PC-3 (cell line): ENCODE data around the gene RTTN. TPM values are rescaled to one million over a fixed set of nuclear protein-coding genes. Genes with fewer than 3 reads are reported as not detected.

Experiments
- ATAC-seq: fragments of 200-7000 bp; cut with Tn5 transposase; 2 replicates; pipeline ENCODE4 v1.9.1; 2020; ENCODE audit warnings: mild to moderate bottlenecking, moderate library complexity
- BruUV-seq: library from RNA; stranded (reverse); fragments of 400-500 nt; replicated peaks from 2 replicates; lab custom pipeline; 2021; lab: Mats Ljungman, UMichigan
- CTCF ChIA-PET: fragments of 300-600 bp; sonication (Branson Sonifier 250); formaldehyde crosslinking; loops from one replicate; lab custom pipeline; 2022; ENCODE audit warnings: antibody characterized with exemption; lab: Charles Lee
- POLR2A ChIA-PET: fragments of 300-600 bp; sonication (Branson Sonifier 250); formaldehyde crosslinking; loops from one replicate; lab custom pipeline; 2022; ENCODE audit warnings: antibody characterized with exemption; ENCODE audit not compliant: unreplicated experiment; lab: Charles Lee
- DNase-seq: peaks from one replicate; pipeline ENCODE4 v3.0.0-alpha.2; 2015
- H2AFZ ChIP-seq: fragments of 300-600 bp; sonication (generic); 2 replicates; pipeline ENCODE4 v1.6.0; 2016; ENCODE audit warnings: antibody characterized with exemption, low read length
- H3F3A ChIP-seq: fragments of 300-600 bp; sonication (generic); one replicate; pipeline ENCODE4 v1.6.0; 2017; ENCODE audit warnings: antibody characterized with exemption, low read length, control low read depth, mild to moderate bottlenecking; ENCODE audit not compliant: unreplicated experiment
- H3K27ac ChIP-seq: fragments of 300-600 bp; sonication (generic); 2 replicates; pipeline ENCODE4 v1.5.1; 2016; ENCODE audit warnings: mild to moderate bottlenecking, low read length
- H3K27me3 ChIP-seq: fragments of 300-600 bp; sonication (generic); 2 replicates; pipeline ENCODE4 v1.6.1; 2016; ENCODE audit warnings: low read length, mixed read lengths
- H3K36me3 ChIP-seq: fragments of 300-600 bp; sonication (generic); 2 replicates; pipeline ENCODE4 v1.6.1; 2016; ENCODE audit warnings: low read depth, mixed run types, low read length, mixed read lengths
- H3K4me1 ChIP-seq: fragments of 300-600 bp; sonication (generic); 2 replicates; pipeline ENCODE4 v1.5.1; 2016; ENCODE audit warnings: low read length; ENCODE audit not compliant: insufficient read depth
- H3K4me2 ChIP-seq: fragments of 300-600 bp; sonication (generic); 2 replicates; pipeline ENCODE4 v1.6.0; 2016; ENCODE audit warnings: low read length
- H3K4me3 ChIP-seq: fragments of 300-600 bp; sonication (generic); 2 replicates; pipeline ENCODE4 v1.5.1; 2016; ENCODE audit warnings: mild to moderate bottlenecking, low read length, mixed read lengths
- H3K79me2 ChIP-seq: fragments of 300-600 bp; sonication (generic); 2 replicates; pipeline ENCODE4 v1.6.1; 2017; ENCODE audit warnings: low read length, mixed read lengths
- H3K9ac ChIP-seq: fragments of 300-600 bp; sonication (generic); 2 replicates; pipeline ENCODE4 v1.6.0; 2016; ENCODE audit warnings: mild to moderate bottlenecking, low read length
- H3K9me2 ChIP-seq: fragments of 300-600 bp; sonication (generic); replicated peaks from 2 replicates; pipeline ENCODE4 v1.6.1; 2016; ENCODE audit warnings: mixed run types, low read length, mixed read lengths
- H3K9me3 ChIP-seq: fragments of 300-600 bp; sonication (generic); 2 replicates; pipeline ENCODE4 v1.6.1; 2016; ENCODE audit warnings: low read length, mixed read lengths
- H4K20me1 ChIP-seq: fragments of 300-600 bp; sonication (generic); 2 replicates; pipeline ENCODE4 v1.6.1; 2016; ENCODE audit warnings: low read length, mixed read lengths
- EZH2 ChIP-seq: fragments of 300-600 bp; sonication (generic); IDR thresholded peaks from one replicate; pipeline ENCODE4 v1.6.1; 2017; ENCODE audit warnings: antibody characterized with exemption, mild to moderate bottlenecking, low read length; ENCODE audit not compliant: unreplicated experiment
- EZH2phosphoT487 ChIP-seq: fragments of 300-600 bp; sonication (generic); IDR thresholded peaks from 2 replicates; pipeline ENCODE4 v1.6.1; 2018; ENCODE audit warnings: mild to moderate bottlenecking, antibody characterized with exemption, low read length, borderline replicate concordance
- intact Hi-C: fragments of 100-400 bp; cut with micrococcal nuclease; formaldehyde crosslinking; loops from 2 replicates; pipeline ENCODE4 v1.9.0; 2023
- total RNA-seq: library from RNA; depleted of rRNA; stranded (reverse); fragments of >200 nt; gene quantifications from 2 replicates; pipeline ENCODE4 v1.2.3, GENCODE V29; 2014
- TF ChIP-seq, protein P1 (sequence below): fragments of 300-600 bp; sonication (generic); conservative IDR thresholded peaks from 2 replicates; pipeline ENCODE4 v1.5.1; 2017; ENCODE audit warnings: antibody characterized with exemption, low read depth, mild to moderate bottlenecking, low read length

The RTTN gene
- total RNA-seq, 1 experiment from 2014 or later: 24.7 TPM

GRCh38 chr18:70148039-70148938, 57.2 kb downstream of the RTTN start:
- Histone ChIP-seq H3K27me3 (no peaks in the 10 kb centered on the region), H3K9ac (no peak overlapping the region), H3K27ac (no peak overlapping the region), H3F3A (no peaks in the 10 kb centered on the region), H3K9me3 (no peaks in the 10 kb centered on the region), H3K4me3 (no peak overlapping the region), H3K36me3 (peaks cover 13% of the 10 kb centered on the region; the same call in 1 of the 2 replicates), H4K20me1 (no peaks in the 10 kb centered on the region), H3K9me2 (no peaks in the 10 kb centered on the region), H3K4me2 (no peak overlapping the region), H3K4me1 (no peaks in the 10 kb centered on the region), H3K79me2 (no peaks in the 10 kb centered on the region), H2AFZ (no peak overlapping the region)
- no TSS peak for BruUV-seq
- ChIA-PET CTCF (no interaction called here), POLR2A (no interaction called here)
- DNase-seq: no peak
- TF ChIP-seq EZH2phosphoT487: no peak
- TF ChIP-seq, protein P1, sequence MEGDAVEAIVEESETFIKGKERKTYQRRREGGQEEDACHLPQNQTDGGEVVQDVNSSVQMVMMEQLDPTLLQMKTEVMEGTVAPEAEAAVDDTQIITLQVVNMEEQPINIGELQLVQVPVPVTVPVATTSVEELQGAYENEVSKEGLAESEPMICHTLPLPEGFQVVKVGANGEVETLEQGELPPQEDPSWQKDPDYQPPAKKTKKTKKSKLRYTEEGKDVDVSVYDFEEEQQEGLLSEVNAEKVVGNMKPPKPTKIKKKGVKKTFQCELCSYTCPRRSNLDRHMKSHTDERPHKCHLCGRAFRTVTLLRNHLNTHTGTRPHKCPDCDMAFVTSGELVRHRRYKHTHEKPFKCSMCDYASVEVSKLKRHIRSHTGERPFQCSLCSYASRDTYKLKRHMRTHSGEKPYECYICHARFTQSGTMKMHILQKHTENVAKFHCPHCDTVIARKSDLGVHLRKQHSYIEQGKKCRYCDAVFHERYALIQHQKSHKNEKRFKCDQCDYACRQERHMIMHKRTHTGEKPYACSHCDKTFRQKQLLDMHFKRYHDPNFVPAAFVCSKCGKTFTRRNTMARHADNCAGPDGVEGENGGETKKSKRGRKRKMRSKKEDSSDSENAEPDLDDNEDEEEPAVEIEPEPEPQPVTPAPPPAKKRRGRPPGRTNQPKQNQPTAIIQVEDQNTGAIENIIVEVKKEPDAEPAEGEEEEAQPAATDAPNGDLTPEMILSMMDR: no peak
- no peak for TF ChIP-seq EZH2
- intact Hi-C loops: no loop called here
- ATAC-seq: no peak

- Histone ChIP-seq H3K27ac (no peak overlapping the region), H3K4me1 (no peaks in the 10 kb centered on the region), H3F3A (no peaks in the 10 kb centered on the region), H3K4me2 (no peak overlapping the region), H3K9me3 (no peaks in the 10 kb centered on the region), H3K27me3 (no peaks in the 10 kb centered on the region), H3K36me3 (peaks cover 19% of the 10 kb centered on the region), H3K4me3 (no peak overlapping the region), H2AFZ (no peak overlapping the region), H3K9ac (no peak overlapping the region), H4K20me1 (no peaks in the 10 kb centered on the region), H3K9me2 (no peaks in the 10 kb centered on the region), H3K79me2 (no peaks in the 10 kb centered on the region)
- TF ChIP-seq EZH2phosphoT487 (no peak), EZH2 (no peak)
- TF ChIP-seq, protein P1: no peak
- ChIA-PET POLR2A (no interaction called here), CTCF (no interaction called here)
- ATAC-seq (no peak), DNase-seq (no peak)
- intact Hi-C loops: no loop called here
- BruUV-seq: no TSS peak
These were observed 59.3 kb downstream of the RTTN start for GRCh38 chr18:70146174-70146573.

DNA sequence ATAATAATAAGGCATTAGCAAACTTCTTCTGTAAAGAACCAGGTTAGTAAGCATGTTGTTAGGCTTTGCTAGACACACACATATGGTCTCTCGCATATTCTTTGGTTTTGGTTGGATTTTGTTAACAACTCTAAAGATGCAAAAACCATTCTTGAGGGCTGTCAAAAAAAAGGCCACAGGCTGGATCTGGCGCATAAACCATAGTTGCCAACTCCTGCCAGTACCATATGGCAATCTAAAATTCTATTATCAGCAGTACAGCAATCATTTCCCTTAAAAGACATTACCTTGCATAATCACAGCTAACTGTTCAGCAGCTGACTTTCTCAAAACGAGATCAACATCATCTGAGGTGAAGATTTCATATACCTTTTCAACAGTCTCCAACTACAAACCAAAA, 63.5 kb downstream of the RTTN start:
- Histone ChIP-seq H3K4me3 (no peak overlapping the region), H4K20me1 (no peaks in the 10 kb centered on the region), H3K27ac (no peak overlapping the region), H3K79me2 (no peaks in the 10 kb centered on the region), H3K4me1 (no peaks in the 10 kb centered on the region), H3K27me3 (no peaks in the 10 kb centered on the region), H3K4me2 (no peak overlapping the region), H3K9me2 (no peaks in the 10 kb centered on the region), H3K9me3 (no peaks in the 10 kb centered on the region), H3K9ac (no peak overlapping the region), H2AFZ (no peak overlapping the region), H3F3A (no peaks in the 10 kb centered on the region), H3K36me3 (peaks cover 13% of the 10 kb centered on the region)
- CTCF ChIA-PET: no interaction called here
- TF ChIP-seq EZH2 (no peak), EZH2phosphoT487 (no peak)
- TF ChIP-seq, protein P1: no peak
- POLR2A ChIA-PET: no interaction called here
- intact Hi-C loops: no loop called here
- DNase-seq: no peak
- ATAC-seq: no peak
- no TSS peak for BruUV-seq
